Activated CD4-positive, alpha-beta T cell treated with anti-CD3 and anti-CD28 coated beads for 36 hours (primary cell): ENCODE results near the gene FERD3L. TPM values are rescaled to one million over a fixed set of nuclear protein-coding genes. Genes with fewer than 3 reads are reported as not detected.
"Not testable (repeated sequence)": the region's sequence is repeated elsewhere in the genome, so short reads cannot be mapped to it uniquely, and the experiment has no call there.

Experiments
- ATAC-seq: fragments of 200-7000 bp; cut with Tn5 transposase; one replicate; pipeline ENCODE4 v1.10.0; 2021; ENCODE audit warnings: mild to moderate bottlenecking, moderate library complexity
- CTCF ChIA-PET: fragments of 350-600 bp; sonication (Branson Sonifier 250); formaldehyde crosslinking; loops from one replicate; lab custom pipeline; 2021; ENCODE audit warnings: antibody characterized with exemption; lab: Charles Lee
- POLR2A ChIA-PET: fragments of 350-600 bp; sonication (Branson Sonifier 250); formaldehyde crosslinking; loops from one replicate; lab custom pipeline; 2021; ENCODE audit warnings: antibody characterized with exemption, inconsistent platforms; lab: Charles Lee
- DNase-seq: peaks from one replicate; pipeline ENCODE4 v3.0.0-alpha.2; 2020
- H3K27ac Mint-ChIP-seq: one replicate; pipeline ENCODE4 v1.8.0; 2021; ENCODE audit warnings: mixed read lengths
- H3K27me3 Mint-ChIP-seq: one replicate; pipeline ENCODE4 v1.8.0; 2021; ENCODE audit warnings: mixed read lengths
- H3K36me3 Mint-ChIP-seq: one replicate; pipeline ENCODE4 v1.8.0; 2021; ENCODE audit warnings: low read depth, mixed read lengths
- H3K4me1 Mint-ChIP-seq: one replicate; pipeline ENCODE4 v1.8.0; 2021; ENCODE audit warnings: mixed read lengths
- H3K4me3 Mint-ChIP-seq: one replicate; pipeline ENCODE4 v1.8.0; 2021; ENCODE audit warnings: mild to moderate bottlenecking, moderate library complexity, mixed read lengths
- H3K9me3 Mint-ChIP-seq: one replicate; pipeline ENCODE4 v1.8.0; 2021; ENCODE audit warnings: low read depth, mixed read lengths
- intact Hi-C, 2 experiments: fragments of 100-400 bp; cut with DNase I in 1 of 2; cut with micrococcal nuclease in 1 of 2; formaldehyde crosslinking; loops; one replicate each; pipeline versions ENCODE4 v1.14.2 to v1.15.1; 2022 to 2024; cut with DNase I, micrococcal nuclease
- total RNA-seq, 2 experiments: library from RNA; stranded (reverse); gene quantifications; one replicate each; pipeline ENCODE4 v1.2.3, GENCODE V29; 2021

The FERD3L gene
- not detected for total RNA-seq

- Mint-ChIP-seq H3K9me3 (no peaks in the 10 kb centered on the region), H3K36me3 (no peaks in the 10 kb centered on the region), H3K4me1 (no peaks in the 10 kb centered on the region), H3K27ac (no peak within 1 kb of the TSS), H3K4me3 (no peak within 1 kb of the TSS), H3K27me3 (peaks cover 38% of the 10 kb centered on the region)
- no peak for ATAC-seq
- DNase-seq: no peak
- ChIA-PET POLR2A (no interaction called here), CTCF (interaction anchor here (0.6 kb wide), 1 partner anchor 371 kb away, joined by 4 read pairs; no protein-coding TSS in a partner anchor)
- intact Hi-C loops: loop anchor here in 1 of 2 experiments (5.0 kb wide), 1 partner anchor 38 kb away; no protein-coding TSS in a partner anchor
Observed at GRCh38 chr7:19144661-19145433, at the start of gene FERD3L. FERD3L (minus strand) TSS chr7:19145421; CDS start chr7:19145362, 59 bp downstream.

GRCh38 chr7:19194417-19194816, 49.2 kb upstream of the FERD3L start:
- H3K9me3 Mint-ChIP-seq, H3K27ac Mint-ChIP-seq, ATAC-seq, H3K27me3 Mint-ChIP-seq, POLR2A ChIA-PET, H3K36me3 Mint-ChIP-seq, intact Hi-C loops, H3K4me1 Mint-ChIP-seq, DNase-seq, H3K4me3 Mint-ChIP-seq, CTCF ChIA-PET: not testable (repeated sequence)

GRCh38 chr7:19181634-19182033, 36.4 kb upstream of the FERD3L start:
- CTCF ChIA-PET: no interaction called here

GRCh38 chr7:19178595-19178994, 33.4 kb upstream of the FERD3L start:
- Mint-ChIP-seq H3K4me3 (no peak overlapping the region), H3K36me3 (no peaks in the 10 kb centered on the region), H3K27ac (no peak overlapping the region), H3K27me3 (no peaks in the 10 kb centered on the region), H3K4me1 (no peaks in the 10 kb centered on the region), H3K9me3 (peaks cover 8% of the 10 kb centered on the region)
- DNase-seq (no peak), ATAC-seq (no peak)
- intact Hi-C loops: no loop called here
- ChIA-PET CTCF (no interaction called here), POLR2A (no interaction called here)

More at GRCh38 chr7:19181634-19182033, 36.4 kb upstream of the FERD3L start:
- H3K27me3 Mint-ChIP-seq: no peaks in the 10 kb centered on the region
- no peak for DNase-seq
- no peaks in the 10 kb centered on the region for H3K4me1 Mint-ChIP-seq
- no peak overlapping the region for H3K27ac Mint-ChIP-seq
- H3K4me3 Mint-ChIP-seq: no peak overlapping the region
- H3K9me3 Mint-ChIP-seq: peaks cover 17% of the 10 kb centered on the region
- POLR2A ChIA-PET: no interaction called here
- ATAC-seq: no peak
- intact Hi-C loops: no loop called here
- H3K36me3 Mint-ChIP-seq: no peaks in the 10 kb centered on the region

- no peaks in the 10 kb centered on the region for H3K4me1 Mint-ChIP-seq
- ChIA-PET POLR2A (no interaction called here), CTCF (no interaction called here)
- H3K27ac Mint-ChIP-seq: no peak overlapping the region
- H3K9me3 Mint-ChIP-seq: peaks cover 4% of the 10 kb centered on the region
- no peaks in the 10 kb centered on the region for H3K36me3 Mint-ChIP-seq
- DNase-seq (no peak), ATAC-seq (no peak)
- H3K27me3 Mint-ChIP-seq: no peaks in the 10 kb centered on the region
- intact Hi-C loops: no loop called here
- H3K4me3 Mint-ChIP-seq: no peak overlapping the region
Observed at GRCh38 chr7:19177269-19177668, 32.0 kb upstream of the FERD3L start.

GRCh38 chr7:19175241-19175640, 30.0 kb upstream of the FERD3L start:
- H3K27ac Mint-ChIP-seq: no peak overlapping the region
- intact Hi-C loops: no loop called here
- no peaks in the 10 kb centered on the region for H3K36me3 Mint-ChIP-seq
- CTCF ChIA-PET: no interaction called here
- POLR2A ChIA-PET: no interaction called here
- H3K4me1 Mint-ChIP-seq: no peaks in the 10 kb centered on the region
- no peak overlapping the region for H3K4me3 Mint-ChIP-seq
- ATAC-seq (no peak), DNase-seq (no peak)
- H3K9me3 Mint-ChIP-seq: peaks cover 5% of the 10 kb centered on the region
- no peaks in the 10 kb centered on the region for H3K27me3 Mint-ChIP-seq

- DNase-seq: no peak
- POLR2A ChIA-PET: no interaction called here
- Mint-ChIP-seq H3K27ac (no peak overlapping the region), H3K9me3 (no peaks in the 10 kb centered on the region), H3K36me3 (no peaks in the 10 kb centered on the region), H3K4me1 (no peaks in the 10 kb centered on the region), H3K4me3 (no peak overlapping the region), H3K27me3 (peaks cover 2% of the 10 kb centered on the region)
- CTCF ChIA-PET: no interaction called here
- intact Hi-C loops: no loop called here
- ATAC-seq: no peak
Observed at GRCh38 chr7:19161671-19162070, 16.4 kb upstream of the FERD3L start.

- CTCF ChIA-PET: no interaction called here
Observed at GRCh38 chr7:19146699-19147098, 1.5 kb upstream of the FERD3L start.

GRCh38 chr7:19145434-19146115, 354 bp upstream of the FERD3L start:
- CTCF ChIA-PET: interaction anchor here (0.7 kb wide), 1 partner anchor 902 kb away, joined by 3 read pairs; no protein-coding TSS in a partner anchor
- Mint-ChIP-seq H3K4me1 (no peaks in the 10 kb centered on the region), H3K9me3 (no peaks in the 10 kb centered on the region), H3K36me3 (no peaks in the 10 kb centered on the region), H3K27ac (no peak overlapping the region), H3K27me3 (peaks cover 38% of the 10 kb centered on the region), H3K4me3 (no peak overlapping the region)
- ATAC-seq: no peak
- POLR2A ChIA-PET: no interaction called here
- no peak for DNase-seq
- intact Hi-C loops: no loop called here

More at GRCh38 chr7:19146699-19147098, 1.5 kb upstream of the FERD3L start:
- Mint-ChIP-seq H3K36me3 (no peaks in the 10 kb centered on the region), H3K27ac (no peak overlapping the region), H3K27me3 (peaks cover 38% of the 10 kb centered on the region), H3K9me3 (peaks cover 1% of the 10 kb centered on the region), H3K4me3 (no peak overlapping the region), H3K4me1 (no peaks in the 10 kb centered on the region)
- intact Hi-C loops: no loop called here
- no peak for DNase-seq
- ATAC-seq: no peak
- POLR2A ChIA-PET: no interaction called here

GRCh38 chr7:19143881-19144574, 1.2 kb downstream of the FERD3L start:
- Mint-ChIP-seq H3K36me3 (no peaks in the 10 kb centered on the region), H3K4me3 (no peak overlapping the region), H3K27ac (no peak overlapping the region), H3K4me1 (no peaks in the 10 kb centered on the region), H3K27me3 (peaks cover 38% of the 10 kb centered on the region), H3K9me3 (no peaks in the 10 kb centered on the region)
- intact Hi-C loops: loop anchor here in 1 of 2 experiments (5.0 kb wide), 1 partner anchor 37 kb away; no protein-coding TSS in a partner anchor
- ChIA-PET CTCF (interaction anchor here (0.6 kb wide), 1 partner anchor 372 kb away, joined by 4 read pairs; no protein-coding TSS in a partner anchor), POLR2A (no interaction called here)
- DNase-seq (no peak), ATAC-seq (no peak)

- H3K36me3 Mint-ChIP-seq: no peaks in the 10 kb centered on the region
- DNase-seq: no peak
- H3K27me3 Mint-ChIP-seq: peaks cover 18% of the 10 kb centered on the region
- ChIA-PET CTCF (interaction anchor here (0.8 kb wide), 1 partner anchor 54 kb away, joined by 3 read pairs; no protein-coding TSS in a partner anchor), POLR2A (no interaction called here)
- H3K27ac Mint-ChIP-seq: no peak overlapping the region
- peaks cover 2% of the 10 kb centered on the region for H3K9me3 Mint-ChIP-seq
- intact Hi-C loops: loop anchor here in 1 of 2 experiments (5.0 kb wide), 1 partner anchor 33 kb away; no protein-coding TSS in a partner anchor
- ATAC-seq: no peak
- no peak overlapping the region for H3K4me3 Mint-ChIP-seq
- H3K4me1 Mint-ChIP-seq: no peaks in the 10 kb centered on the region
Observed at GRCh38 chr7:19139706-19140327, 5.4 kb downstream of the FERD3L start.
